Measurements from ENCODE around the gene ACTN1.
"Not testable (repeated sequence)": the region's sequence is repeated elsewhere in the genome, so short reads cannot be mapped to it uniquely, and the experiment has no call there.

ACTN1 gene

GRCh38 chr14:68852493-68852892 lies 126.6 kb downstream of the ACTN1 start:
- DNase-seq, result not testable (repeated sequence)

GRCh38 chr14:68851078-68851477 lies 128.0 kb downstream of the ACTN1 start:
- DNase-seq, result no peak

- no peak for DNase-seq
Measured at GRCh38 chr14:68849416-68849815, 129.7 kb downstream of the ACTN1 start.

- DNase-seq, result no peak
Measured at GRCh38 chr14:68848253-68848652, 130.8 kb downstream of the ACTN1 start.

GRCh38 chr14:68847640-68848039 lies 131.5 kb downstream of the ACTN1 start:
- DNase-seq, result not testable (repeated sequence)

- DNase-seq, result no peak
Measured at GRCh38 chr14:68846466-68846865, 132.6 kb downstream of the ACTN1 start.

- no peak for DNase-seq
Measured at GRCh38 chr14:68844210-68844545, 134.9 kb downstream of the ACTN1 start.

- peak; percentile 76 to 79 for DNase-seq
Measured at GRCh38 chr14:68843471-68844209, 135.5 kb downstream of the ACTN1 start.

- no peak for DNase-seq
Measured at GRCh38 chr14:68842298-68842697, 136.8 kb downstream of the ACTN1 start.

GRCh38 chr14:68841016-68841809 lies 137.9 kb downstream of the ACTN1 start:
- no peak for DNase-seq

GRCh38 chr14:68840454-68840853 lies 138.6 kb downstream of the ACTN1 start:
- no peak for DNase-seq

- DNase-seq, result no peak
Measured at GRCh38 chr14:68836082-68836481, 143.0 kb downstream of the ACTN1 start.

- DNase-seq, result no peak
Measured at GRCh38 chr14:68834816-68835215, 144.3 kb downstream of the ACTN1 start.

GRCh38 chr14:68828698-68829097 lies 150.4 kb downstream of the ACTN1 start:
- no peak for DNase-seq

GRCh38 chr14:68825729-68826128 lies 153.4 kb downstream of the ACTN1 start:
- no peak for DNase-seq

GRCh38 chr14:68824517-68825347 lies 154.4 kb downstream of the ACTN1 start:
- DNase-seq, result peak in 1 of 2 donors; percentile 56

- DNase-seq, result no peak
Measured at GRCh38 chr14:68824207-68824516, 154.9 kb downstream of the ACTN1 start.
